OCI-LY7 (cell line): ENCODE data around the gene POM121L2.

Source experiments
- EZH2phosphoT487 ChIP-seq: fragments of 200-600 bp; sonication (generic); IDR thresholded peaks from 2 replicates; pipeline ENCODE4 v1.6.1; 2018; ENCODE audit warnings: low read depth, borderline replicate concordance, mild to moderate bottlenecking, mixed run types, antibody characterized with exemption, low read length, moderate library complexity, mixed read lengths
- TF ChIP-seq, protein P1 (sequence below): fragments of 200-600 bp; sonication (generic); conservative IDR thresholded peaks from 2 replicates; pipeline ENCODE4 v1.5.1; 2014; ENCODE audit warnings: mild to moderate bottlenecking, antibody characterized with exemption, low read length, moderate library complexity, mixed read lengths

DNA sequence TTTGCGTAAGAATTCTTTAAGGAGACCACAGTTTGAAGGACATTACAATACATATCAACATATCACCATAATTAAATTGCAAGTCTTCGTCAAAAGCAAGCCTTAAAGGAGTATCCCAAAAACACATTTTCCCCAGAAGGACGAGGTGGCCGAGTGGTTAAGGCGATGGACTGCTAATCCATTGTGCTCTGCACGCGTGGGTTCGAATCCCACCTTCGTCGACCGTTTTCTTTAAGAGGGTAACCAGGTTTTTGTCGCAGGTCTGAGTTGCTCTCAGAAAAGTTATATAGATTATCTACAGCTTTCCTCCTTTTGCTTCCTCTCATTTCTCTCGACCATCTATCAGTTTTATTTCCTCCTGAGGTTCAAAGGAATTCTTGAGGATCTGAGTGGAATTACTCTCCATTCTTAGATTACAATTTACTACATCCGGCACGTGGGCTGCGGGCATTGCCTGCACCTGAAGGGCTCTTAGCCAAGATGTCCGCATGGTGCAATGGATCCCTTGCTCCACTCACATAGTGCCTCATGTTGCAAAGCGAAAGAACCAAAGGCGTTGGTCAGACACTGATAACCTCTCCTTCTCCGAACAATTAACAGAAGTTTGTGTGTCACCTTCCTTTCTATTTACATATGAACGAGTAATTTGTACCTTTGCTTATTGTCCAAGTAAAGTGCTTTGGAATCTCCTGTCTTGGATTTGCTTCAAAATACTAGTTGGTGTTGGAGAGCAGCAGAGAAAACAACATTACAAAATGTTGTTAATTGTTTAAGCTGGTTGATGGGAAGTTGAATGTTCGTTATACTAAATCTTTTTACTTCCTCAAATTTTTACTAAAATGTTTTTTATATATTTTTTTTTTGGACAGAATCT lies 14.0 kb downstream of the POM121L2 start:
- TF ChIP-seq, protein P1, sequence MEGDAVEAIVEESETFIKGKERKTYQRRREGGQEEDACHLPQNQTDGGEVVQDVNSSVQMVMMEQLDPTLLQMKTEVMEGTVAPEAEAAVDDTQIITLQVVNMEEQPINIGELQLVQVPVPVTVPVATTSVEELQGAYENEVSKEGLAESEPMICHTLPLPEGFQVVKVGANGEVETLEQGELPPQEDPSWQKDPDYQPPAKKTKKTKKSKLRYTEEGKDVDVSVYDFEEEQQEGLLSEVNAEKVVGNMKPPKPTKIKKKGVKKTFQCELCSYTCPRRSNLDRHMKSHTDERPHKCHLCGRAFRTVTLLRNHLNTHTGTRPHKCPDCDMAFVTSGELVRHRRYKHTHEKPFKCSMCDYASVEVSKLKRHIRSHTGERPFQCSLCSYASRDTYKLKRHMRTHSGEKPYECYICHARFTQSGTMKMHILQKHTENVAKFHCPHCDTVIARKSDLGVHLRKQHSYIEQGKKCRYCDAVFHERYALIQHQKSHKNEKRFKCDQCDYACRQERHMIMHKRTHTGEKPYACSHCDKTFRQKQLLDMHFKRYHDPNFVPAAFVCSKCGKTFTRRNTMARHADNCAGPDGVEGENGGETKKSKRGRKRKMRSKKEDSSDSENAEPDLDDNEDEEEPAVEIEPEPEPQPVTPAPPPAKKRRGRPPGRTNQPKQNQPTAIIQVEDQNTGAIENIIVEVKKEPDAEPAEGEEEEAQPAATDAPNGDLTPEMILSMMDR: no peak
- TF ChIP-seq EZH2phosphoT487: no peak
